Liver (tissue), 9 donors: ENCODE data around the gene PRRG3. TPM values are rescaled to one million over a fixed set of nuclear protein-coding genes. Genes with fewer than 3 reads are reported as not detected.

ENCODE experiments used
- DNase-seq: peaks from one replicate; pipeline ENCODE4 v3.0.0-alpha.2; 2017; ENCODE audit warnings: low spot score
- H3K27ac ChIP-seq, 2 donors: one replicate each; pipeline ENCODE4 v1.7.0; 2013; ENCODE audit warnings: inconsistent platforms in 2 of 2, low read length in 2 of 2, control low read depth in 1 of 2, low read depth in 1 of 2, mild to moderate bottlenecking in 1 of 2
- H3K27me3 ChIP-seq, 4 donors: one replicate each; pipeline versions ENCODE4 v1.6.1 to v1.7.0; 2013; ENCODE audit warnings: low read length in 3 of 4, inconsistent platforms in 1 of 4, mild to moderate bottlenecking in 1 of 4, moderate library complexity in 1 of 4; ENCODE audit not compliant: control insufficient read depth in 4 of 4, insufficient read depth in 4 of 4
- H3K36me3 ChIP-seq, 4 donors: one replicate each; pipeline versions ENCODE4 v1.6.1 to v1.7.0; 2013; ENCODE audit warnings: low read length in 3 of 4, mild to moderate bottlenecking in 3 of 4, low read depth in 1 of 4, moderate library complexity in 1 of 4; ENCODE audit not compliant: control insufficient read depth in 4 of 4, insufficient read depth in 3 of 4
- H3K4me1 ChIP-seq, 4 donors: one replicate each; pipeline versions ENCODE4 v1.6.1 to v1.7.0; 2013; ENCODE audit warnings: low read length in 3 of 4, mild to moderate bottlenecking in 3 of 4, moderate library complexity in 1 of 4; ENCODE audit not compliant: control insufficient read depth in 4 of 4, insufficient read depth in 4 of 4
- H3K4me3 ChIP-seq, 3 donors: one replicate each; pipeline versions ENCODE4 v1.6.1 to v1.7.0; 2013; ENCODE audit warnings: low read length in 3 of 3, control low read depth in 1 of 3, low read depth in 1 of 3, mild to moderate bottlenecking in 1 of 3
- H3K9ac ChIP-seq, 2 donors: one replicate each; pipeline ENCODE4 v1.7.0; 2013; ENCODE audit warnings: low read length in 2 of 2, mild to moderate bottlenecking in 2 of 2, moderate library complexity in 2 of 2, control low read depth in 1 of 2, low read depth in 1 of 2
- H3K9me3 ChIP-seq, 4 donors: one replicate each; pipeline versions ENCODE4 v1.6.1 to v1.7.0; 2013; ENCODE audit warnings: low read length in 3 of 4; ENCODE audit not compliant: control insufficient read depth in 4 of 4
- ATF3 ChIP-seq: IDR thresholded peaks from 2 replicates; pipeline ENCODE4 v1.6.1; 2016; ENCODE audit warnings: antibody characterized with exemption
- CTCF ChIP-seq: fragments of 150-350 bp; IDR thresholded peaks from 2 replicates; pipeline ENCODE4 v1.5.1; 2017; ENCODE audit warnings: improper control_type of control experiment, low read depth, low read length; ENCODE audit not compliant: missing input control
- EGR1 ChIP-seq, 2 donors: IDR thresholded peaks; 2 replicates each; pipeline ENCODE4 v1.6.1; 2016 to 2018; ENCODE audit warnings: antibody characterized with exemption in 2 of 2, low read depth in 2 of 2
- FOXA1 ChIP-seq: IDR thresholded peaks from 2 replicates; pipeline ENCODE4 v1.6.1; 2016; ENCODE audit warnings: antibody characterized with exemption
- FOXA2 ChIP-seq: IDR thresholded peaks from 2 replicates; pipeline ENCODE4 v1.6.1; 2016; ENCODE audit warnings: antibody characterized with exemption
- GABPA ChIP-seq, 2 donors: IDR thresholded peaks in 1 of 2; conservative IDR thresholded peaks in 1 of 2; 2 replicates each; pipeline ENCODE4 v1.6.1; 2016; ENCODE audit warnings: antibody characterized with exemption in 2 of 2, mild to moderate bottlenecking in 1 of 2, moderate library complexity in 1 of 2
- HNF4A ChIP-seq, 2 donors: conservative IDR thresholded peaks; 2 replicates each; pipeline ENCODE4 v1.6.1; 2016; ENCODE audit warnings: antibody characterized with exemption in 2 of 2, mild to moderate bottlenecking in 2 of 2
- HNF4G ChIP-seq: IDR thresholded peaks from 2 replicates; pipeline ENCODE4 v1.6.1; 2016; ENCODE audit warnings: antibody characterized with exemption
- JUND ChIP-seq, 2 donors: IDR thresholded peaks; 2 replicates each; pipeline ENCODE4 v1.6.1; 2016; ENCODE audit warnings: antibody characterized with exemption in 2 of 2
- MAX ChIP-seq: IDR thresholded peaks from 2 replicates; pipeline ENCODE4 v1.6.1; 2016; ENCODE audit warnings: antibody characterized with exemption
- NR2F2 ChIP-seq: IDR thresholded peaks from 2 replicates; pipeline ENCODE4 v1.6.1; 2016; ENCODE audit warnings: antibody characterized with exemption
- RAD21 ChIP-seq, 2 donors: IDR thresholded peaks; 2 replicates each; pipeline ENCODE4 v1.6.1; 2016; ENCODE audit warnings: antibody characterized with exemption in 2 of 2, mild to moderate bottlenecking in 2 of 2
- REST ChIP-seq: IDR thresholded peaks from 2 replicates; pipeline ENCODE4 v1.6.1; 2016; ENCODE audit warnings: antibody characterized with exemption, mild to moderate bottlenecking
- RXRA ChIP-seq, 2 donors: IDR thresholded peaks; 2 replicates each; pipeline ENCODE4 v1.6.1; 2017 to 2018; ENCODE audit warnings: antibody characterized with exemption in 2 of 2, mild to moderate bottlenecking in 1 of 2
- SP1 ChIP-seq: IDR thresholded peaks from 2 replicates; pipeline ENCODE4 v1.6.1; 2018; ENCODE audit warnings: antibody characterized with exemption, mild to moderate bottlenecking
- TAF1 ChIP-seq: conservative IDR thresholded peaks from 2 replicates; pipeline ENCODE4 v1.6.1; 2016; ENCODE audit warnings: antibody characterized with exemption, mild to moderate bottlenecking
- YY1 ChIP-seq: IDR thresholded peaks from 2 replicates; pipeline ENCODE4 v1.6.1; 2016; ENCODE audit warnings: antibody characterized with exemption, mild to moderate bottlenecking
- ZBTB33 ChIP-seq: IDR thresholded peaks from 2 replicates; pipeline ENCODE4 v1.6.1; 2016; ENCODE audit warnings: antibody characterized with exemption
- WGBS: extraction: QIAGEN DNeasy Blood & Tissue Kit; methylation state at CpG from one replicate; pipeline ENCODE4 v1.1.7; 2013; 5-methylcytosine and 5-hydroxymethylcytosine counted together
- polyA plus RNA-seq, 2 donors: library from polyadenylated mRNA; stranded (reverse) in 1 of 2; unstranded in 1 of 2; fragments of 200-250 nt in 1 of 2; fragments of >200 nt in 1 of 2; fragmentation: Nextera tagmentation in 1 of 2; extraction: Ambion mirVana in 1 of 2; gene quantifications; one replicate each; pipeline versions ENCODE4 v1.2.1 to v1.2.3, GENCODE V29; 2013 to 2015
- total RNA-seq, 2 donors: library from RNA; depleted of rRNA; stranded (reverse); fragments of >200 nt; gene quantifications; one replicate each; pipeline ENCODE4 v1.2.3, GENCODE V29; 2014
- donor health status: healthy.
- donor health status: healthy.
- donor health status: healthy.
- donor health status: healthy.
- donor health status: healthy.

The PRRG3 gene
- total and polyA plus RNA-seq, 4 donors = under 0.01 to 0.05 (median 0.01) TPM; not detected in 1

- TF ChIP-seq NR2F2 (no peak), EGR1 (IDR thresholded peaks at IDR 0.05; ENCODE audit: low read depth in 2 of 2) (no peak), GABPA (IDR thresholded peaks at IDR 0.05 in 1 of 2, conservative IDR thresholded peaks at IDR 0.05 in 1 of 2) (no peak), SP1 (no peak), FOXA1 (no peak), RAD21 (IDR thresholded peaks at IDR 0.05) (no peak), HNF4G (no peak), CTCF (no peak), RXRA (IDR thresholded peaks at IDR 0.05) (no peak), ZBTB33 (no peak), TAF1 (no peak), MAX (no peak), REST (no peak), JUND (IDR thresholded peaks at IDR 0.05) (no peak), ATF3 (no peak), YY1 (no peak), FOXA2 (no peak), HNF4A (conservative IDR thresholded peaks at IDR 0.05) (no peak)
- Histone ChIP-seq H3K27me3 (peaks cover 0 to 2% (median 0%) of the 10 kb centered on the region in 4 donors), H3K9me3 (no peaks in the 10 kb centered on the region), H3K27ac (no peak overlapping the region), H3K4me3 (no peak overlapping the region), H3K36me3 (no peaks in the 10 kb centered on the region), H3K9ac (no peak overlapping the region), H3K4me1 (peaks cover 0 to 12% (median 3%) of the 10 kb centered on the region in 4 donors)
- DNase-seq = no peak
- 92% methylated on average over 5 of the region's 5 CpGs for WGBS
These were observed 31.5 kb downstream of the PRRG3 start for GRCh38 chrX:151726751-151727150.
